Epithelial cell of prostate (primary cell): Measurements from ENCODE around the gene PGC.
"Not testable (repeated sequence)": the region's sequence is repeated elsewhere in the genome, so short reads cannot be mapped to it uniquely, and the experiment has no call there.

Source experiments
- DNase-seq: peaks from one replicate; pipeline ENCODE4 v3.0.0-alpha.2; 2011; ENCODE audit warnings: low read depth, low spot score
- H3K27ac ChIP-seq: fragments of 450-650 bp; 2 replicates; pipeline ENCODE4 v1.5.1; 2017; ENCODE audit warnings: mild to moderate bottlenecking

The PGC gene

DNA sequence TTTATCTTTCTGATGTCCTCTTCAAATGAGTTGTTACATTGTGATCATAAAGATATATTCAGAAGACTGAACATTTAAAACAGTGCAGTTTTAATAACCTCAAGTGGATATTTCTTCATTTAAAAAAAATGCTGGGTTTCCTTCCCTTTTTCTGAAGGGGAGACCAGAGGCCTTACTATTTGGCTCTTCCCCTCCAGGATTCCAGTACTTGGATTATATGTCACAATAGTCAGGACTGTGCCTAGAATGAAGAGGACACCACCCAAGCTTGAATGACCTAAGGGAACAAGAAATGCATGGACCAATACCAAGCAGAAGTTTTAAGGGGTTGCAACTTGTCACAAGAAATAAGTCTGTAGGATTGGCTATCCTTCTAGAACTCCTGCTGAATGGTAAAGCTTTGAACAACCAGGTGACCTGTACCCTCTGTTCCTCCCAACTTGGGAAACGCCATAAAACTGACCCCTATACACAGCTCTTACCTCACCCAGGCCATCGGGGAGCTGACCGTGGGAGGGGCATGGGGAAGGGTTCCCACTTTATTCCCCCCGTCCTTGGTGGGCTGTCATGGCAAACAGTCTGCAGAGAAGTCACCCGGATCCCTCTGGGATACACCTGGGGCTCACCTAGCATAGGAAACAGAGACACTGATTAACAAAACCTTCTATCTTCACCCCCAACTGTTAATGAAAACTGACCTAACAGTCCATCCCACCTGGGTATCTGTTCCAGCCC is 30.5 kb upstream of the PGC start:
- H3K27ac ChIP-seq: no peak overlapping the region
- no peak for DNase-seq

DNA sequence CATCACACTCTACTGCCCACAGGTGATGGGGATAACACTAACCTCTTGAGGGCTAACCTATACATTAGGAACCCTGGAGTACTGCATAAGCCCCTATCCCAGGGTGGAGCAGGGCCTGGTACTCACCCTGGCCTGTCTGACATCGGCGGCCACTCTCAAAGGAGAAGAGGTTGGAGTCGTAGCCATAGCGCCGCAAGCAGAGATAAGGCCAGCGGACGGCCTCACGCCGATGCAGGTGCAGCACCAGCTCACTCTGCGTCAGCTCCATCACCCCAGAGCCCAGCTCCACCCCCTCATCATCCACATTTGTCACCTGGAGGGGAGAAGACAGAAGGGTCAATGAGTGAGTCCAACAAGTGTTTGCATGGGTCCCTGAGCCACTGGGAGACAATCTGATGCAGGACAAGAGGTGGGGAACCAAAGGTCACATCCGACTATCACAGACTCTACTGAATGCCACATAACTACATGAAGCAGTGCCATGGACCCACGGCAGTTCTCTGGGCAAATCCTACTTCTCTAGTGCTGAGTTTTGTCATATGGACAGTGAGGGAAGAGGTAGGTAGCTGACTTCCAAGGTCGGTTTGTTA is 28.2 kb upstream of the PGC start:
- DNase-seq: no peak

DNA sequence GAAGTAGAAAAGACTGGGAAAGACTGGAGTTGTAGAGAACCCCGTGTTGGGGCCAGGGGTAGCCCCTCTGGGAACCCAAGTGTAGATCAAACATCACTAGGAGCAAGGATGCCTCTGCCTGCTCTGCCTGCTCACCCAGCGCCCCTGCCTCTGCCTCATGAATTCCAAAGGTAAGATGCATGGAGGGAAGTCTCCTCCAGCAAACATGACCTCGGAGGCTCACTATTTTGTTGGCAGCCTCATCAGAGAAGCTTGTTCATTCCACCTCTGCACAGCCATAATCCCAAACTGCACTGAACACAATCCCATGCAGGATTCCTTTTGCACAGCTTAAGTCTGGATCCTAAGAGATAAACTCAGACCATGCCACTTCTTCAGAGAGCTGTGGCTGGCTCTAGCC is 27.6 kb upstream of the PGC start:
- no peak overlapping the region for H3K27ac ChIP-seq
- no peak for DNase-seq

More for the DNA sequence above, 28.2 kb upstream of the PGC start:
- no peak overlapping the region for H3K27ac ChIP-seq

DNA sequence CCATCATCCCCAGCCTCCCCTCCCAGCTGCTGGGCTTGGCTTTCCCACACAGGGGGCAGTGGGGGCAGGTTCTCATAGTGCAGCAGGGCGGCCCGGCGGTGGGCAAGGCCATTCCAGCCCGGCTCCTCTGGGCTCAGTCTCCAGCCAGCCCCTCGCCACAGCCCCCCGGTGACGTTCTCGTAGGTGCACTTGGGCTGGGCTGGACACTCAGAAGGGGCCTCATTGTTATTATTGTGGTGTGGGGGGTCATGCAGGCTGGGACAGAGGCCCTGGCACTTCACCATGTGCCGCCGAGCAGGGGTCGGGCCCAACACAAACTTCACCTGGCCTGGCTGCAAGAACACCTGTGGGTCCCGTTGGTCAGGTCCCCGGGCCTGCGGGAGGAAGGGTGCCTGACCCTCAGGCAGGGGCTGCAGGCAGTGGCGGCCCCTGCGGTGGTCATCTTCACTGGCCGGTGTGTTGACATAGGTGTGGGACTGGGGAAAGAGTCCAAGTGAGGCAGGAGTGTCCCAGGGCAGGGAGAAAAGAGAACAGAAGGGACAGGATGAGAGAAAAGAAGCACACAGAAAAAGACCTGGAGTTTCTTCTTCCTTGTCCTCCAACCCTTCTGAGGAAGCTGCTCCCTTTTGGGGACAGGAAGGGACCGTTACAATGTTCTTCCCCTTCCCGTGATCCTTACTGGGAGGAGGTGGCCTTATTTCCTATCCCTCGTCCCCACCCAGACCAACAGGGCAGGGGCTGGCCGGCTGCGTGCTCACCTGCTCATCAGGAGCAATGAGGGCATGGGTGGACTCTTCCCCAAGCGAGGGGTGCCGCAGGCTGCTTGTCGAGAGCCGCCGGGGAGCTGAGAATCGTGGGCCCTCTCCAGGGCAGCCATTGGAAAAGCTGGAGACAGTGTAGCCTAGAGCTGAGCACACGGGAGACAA is 24.1 kb upstream of the PGC start:
- H3K27ac ChIP-seq: no peak overlapping the region
- DNase-seq: no peak

DNA sequence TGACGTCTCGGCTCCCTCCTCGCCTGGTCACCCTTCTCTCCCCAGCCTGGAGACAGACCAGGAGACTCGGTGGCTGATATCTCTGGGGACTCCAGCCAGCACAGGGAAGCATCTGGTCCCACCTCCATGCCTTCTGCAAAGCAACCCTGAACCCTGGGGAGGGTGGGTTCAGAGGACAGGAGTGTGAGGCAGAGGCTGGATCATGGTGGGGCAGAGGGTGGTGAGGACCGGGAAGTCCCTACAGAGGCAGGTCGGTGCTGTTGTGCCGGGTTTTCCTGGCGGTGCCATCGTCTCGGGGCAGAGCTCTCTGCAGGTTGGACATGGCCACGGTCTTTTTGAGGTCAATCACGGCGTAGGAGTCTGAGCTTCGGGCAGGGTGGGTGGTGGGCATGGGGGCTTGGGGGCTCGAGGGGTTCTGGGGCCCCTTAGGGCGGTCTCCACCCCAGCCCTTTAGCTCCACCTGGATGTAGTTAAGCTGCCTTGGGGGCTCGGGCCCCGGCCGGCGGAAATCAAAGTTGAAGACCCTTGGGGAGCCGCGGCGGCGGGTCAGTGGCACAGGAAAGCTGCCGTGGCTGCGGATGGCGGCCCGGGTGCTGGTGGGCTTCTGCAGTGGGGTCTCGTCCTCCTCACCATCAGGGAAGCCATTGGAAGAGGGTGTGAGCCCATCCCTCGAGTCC is 23.3 kb upstream of the PGC start:
- H3K27ac ChIP-seq: no peak overlapping the region

DNA sequence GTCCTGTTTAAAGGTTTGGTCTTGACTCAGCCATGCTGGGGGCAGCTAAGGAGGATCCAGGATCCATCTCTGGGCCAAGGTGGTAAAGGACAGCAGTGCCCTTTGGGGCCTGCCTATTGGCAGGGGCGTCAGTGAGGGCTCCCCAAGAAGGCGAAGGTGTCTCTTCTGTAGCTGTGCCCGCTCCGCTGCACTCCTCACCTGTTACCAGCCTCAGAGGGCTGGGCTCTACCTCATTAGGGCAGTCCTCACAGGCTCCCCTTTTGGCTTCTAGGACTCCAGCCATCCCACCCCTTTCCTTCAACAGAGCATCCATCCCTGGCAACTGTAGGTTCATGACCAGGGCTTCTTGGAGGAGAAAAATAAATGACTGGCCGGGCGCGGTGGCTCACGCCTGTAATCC is 22.2 kb upstream of the PGC start:
- DNase-seq: no peak
- peak overlapping the region; percentile 20 for H3K27ac ChIP-seq

More for the DNA sequence above, 23.3 kb upstream of the PGC start:
- DNase-seq: no peak

DNA sequence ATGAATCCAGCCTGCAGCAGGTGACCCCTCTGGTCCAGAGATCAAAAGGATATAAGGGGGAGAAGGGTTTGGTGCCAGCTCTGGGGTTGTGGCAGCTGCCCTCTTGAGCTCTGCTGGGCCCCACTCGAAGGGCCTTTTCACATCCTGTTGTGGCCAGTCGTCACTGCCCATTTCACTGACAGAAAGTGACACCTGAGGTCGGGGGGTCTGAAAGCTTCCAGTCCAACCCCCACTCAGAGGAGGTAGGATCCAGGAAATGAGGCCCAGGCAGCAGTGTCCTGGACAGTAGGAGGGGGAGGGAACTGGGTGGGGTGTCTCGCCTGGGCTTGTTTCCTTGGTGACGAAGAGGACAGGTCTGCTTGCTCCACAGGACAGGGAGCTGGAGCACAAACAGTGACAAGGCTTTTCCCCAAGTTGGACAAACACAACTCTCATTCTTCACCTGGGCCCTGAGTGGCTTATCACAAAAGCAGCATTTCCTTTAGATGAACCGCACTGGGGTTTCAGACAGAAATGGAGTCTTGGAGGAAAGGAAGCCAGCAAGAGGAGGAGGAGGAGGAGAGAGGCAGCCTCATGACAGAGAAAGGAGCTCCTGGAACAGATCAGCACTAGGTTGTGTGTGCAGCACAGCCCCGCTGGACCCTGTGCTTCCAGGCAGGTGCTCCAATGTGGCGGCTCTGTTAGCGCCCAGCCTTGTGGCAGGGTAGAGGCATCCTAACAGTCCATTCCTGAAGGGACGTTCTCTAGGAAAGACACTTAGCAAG is 21.5 kb upstream of the PGC start:
- peak overlapping the region; percentile 20 for H3K27ac ChIP-seq
- no peak for DNase-seq

DNA sequence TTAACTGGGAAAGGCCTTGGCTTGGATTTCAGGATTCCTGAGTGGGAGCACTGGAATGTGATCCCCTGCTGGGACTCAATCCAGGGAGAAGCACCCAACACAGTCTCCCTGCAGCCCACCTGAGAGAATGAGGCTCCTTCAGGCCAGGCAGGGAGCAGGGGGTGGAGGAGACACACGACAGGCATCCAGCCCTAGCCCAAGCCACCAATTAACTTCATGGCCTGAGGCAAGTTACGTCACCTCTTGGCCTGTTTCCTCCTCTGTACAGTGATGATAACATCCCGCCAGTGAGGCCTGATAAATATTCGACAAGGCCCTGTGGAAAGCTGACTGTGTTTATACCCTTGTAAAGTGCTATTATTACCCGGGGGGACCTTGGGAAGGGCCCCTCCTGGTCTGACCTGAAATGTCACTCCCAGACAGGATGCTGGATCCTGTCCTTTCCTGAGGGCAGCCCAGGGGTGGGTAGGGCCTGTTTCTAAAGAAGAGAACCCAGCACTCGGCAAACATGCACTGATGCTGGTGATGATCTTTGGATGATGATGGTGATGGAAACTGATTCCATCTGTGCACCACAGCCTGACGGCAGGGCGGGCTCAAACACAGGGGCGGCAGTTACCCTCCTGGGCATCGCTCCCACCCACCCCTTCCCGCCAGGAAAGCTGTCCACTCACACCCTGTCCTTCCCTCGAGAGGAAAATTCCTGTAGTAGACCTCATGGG is 20.1 kb upstream of the PGC start:
- DNase-seq: no peak
- no peak overlapping the region for H3K27ac ChIP-seq

DNA sequence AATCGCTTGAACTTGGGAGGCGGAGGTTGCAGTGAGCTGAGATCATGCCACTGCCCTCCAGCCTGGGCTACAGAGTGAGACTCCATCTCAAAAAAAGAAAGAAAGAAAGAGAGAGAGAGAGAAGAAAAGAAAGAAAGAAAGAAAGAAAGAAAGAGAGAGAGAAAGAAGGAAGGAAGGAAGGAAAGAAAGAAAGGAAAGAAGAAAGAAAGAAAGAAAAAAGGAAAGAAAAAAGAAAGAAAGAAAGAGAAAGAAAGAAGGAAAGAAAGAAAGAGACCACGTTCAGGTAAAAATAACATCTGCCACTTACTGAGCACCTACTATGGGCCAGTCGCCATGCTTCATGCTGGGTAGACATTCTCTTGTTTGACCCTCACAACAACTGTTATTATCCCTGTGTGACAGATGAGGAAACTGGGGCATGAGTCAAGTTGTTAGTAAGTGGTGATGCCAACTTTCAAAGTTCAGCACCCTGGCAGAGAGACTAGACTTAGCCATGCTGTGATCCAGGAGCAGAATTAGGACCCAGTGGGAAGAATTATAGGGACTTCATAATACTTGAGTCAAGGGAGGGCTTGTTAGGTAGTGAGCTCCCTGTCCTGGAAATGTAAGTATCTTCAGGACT is 19.0 kb upstream of the PGC start:
- H3K27ac ChIP-seq, DNase-seq: not testable (repeated sequence)

DNA sequence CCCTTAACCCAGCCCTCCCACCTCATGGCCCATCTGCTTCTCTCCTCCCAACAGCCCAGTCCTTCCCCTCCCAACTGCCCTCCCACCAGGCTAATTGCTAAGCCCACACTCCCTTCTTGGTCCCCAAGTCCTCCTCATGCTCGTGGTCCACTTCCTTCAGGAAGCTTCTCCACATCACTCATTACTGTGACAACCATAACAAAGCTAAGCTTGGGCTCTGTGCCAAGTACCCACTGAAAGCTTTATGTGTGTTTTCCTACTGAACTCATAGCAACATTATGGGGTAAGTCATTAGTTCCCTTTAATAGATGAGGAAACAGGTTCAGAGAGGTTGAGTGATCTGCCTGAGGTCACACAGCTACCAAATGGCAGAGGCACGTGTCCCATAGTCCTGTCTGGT is 16.3 kb upstream of the PGC start:
- DNase-seq: no peak
- no peak overlapping the region for H3K27ac ChIP-seq

DNA sequence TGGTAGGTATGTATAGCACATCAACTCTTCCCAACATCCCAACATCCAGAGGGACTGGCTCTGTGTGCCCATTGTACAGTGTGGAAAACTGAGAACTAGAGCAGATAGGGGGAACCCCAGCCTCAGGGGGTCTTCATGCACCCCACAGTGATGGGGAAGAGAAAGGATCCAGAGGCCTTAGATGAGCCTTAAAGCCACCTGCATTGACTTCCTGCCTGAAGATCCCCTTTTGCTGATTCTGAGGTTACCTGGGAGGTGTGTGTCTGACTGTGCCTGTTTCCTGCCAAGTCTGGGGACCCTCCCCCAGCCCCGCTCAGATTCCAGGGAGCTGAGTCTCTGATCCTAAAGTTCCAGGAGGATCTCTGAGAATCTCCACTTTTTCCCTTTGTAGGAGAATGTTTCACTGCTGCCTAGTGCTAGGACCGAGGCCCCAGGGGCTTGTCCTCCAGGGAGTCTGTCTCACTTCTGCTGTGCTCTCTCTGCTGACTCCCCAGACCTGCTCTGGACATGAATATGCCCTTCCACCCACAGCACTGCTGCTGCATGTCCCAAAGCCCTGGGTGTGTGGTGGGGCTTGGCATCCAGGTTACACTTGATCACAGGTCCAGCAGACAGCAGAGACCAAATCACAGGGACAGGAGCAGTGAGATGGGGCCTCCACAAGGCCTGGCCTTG is 12.8 kb upstream of the PGC start:
- DNase-seq: no peak
- no peak overlapping the region for H3K27ac ChIP-seq

DNA sequence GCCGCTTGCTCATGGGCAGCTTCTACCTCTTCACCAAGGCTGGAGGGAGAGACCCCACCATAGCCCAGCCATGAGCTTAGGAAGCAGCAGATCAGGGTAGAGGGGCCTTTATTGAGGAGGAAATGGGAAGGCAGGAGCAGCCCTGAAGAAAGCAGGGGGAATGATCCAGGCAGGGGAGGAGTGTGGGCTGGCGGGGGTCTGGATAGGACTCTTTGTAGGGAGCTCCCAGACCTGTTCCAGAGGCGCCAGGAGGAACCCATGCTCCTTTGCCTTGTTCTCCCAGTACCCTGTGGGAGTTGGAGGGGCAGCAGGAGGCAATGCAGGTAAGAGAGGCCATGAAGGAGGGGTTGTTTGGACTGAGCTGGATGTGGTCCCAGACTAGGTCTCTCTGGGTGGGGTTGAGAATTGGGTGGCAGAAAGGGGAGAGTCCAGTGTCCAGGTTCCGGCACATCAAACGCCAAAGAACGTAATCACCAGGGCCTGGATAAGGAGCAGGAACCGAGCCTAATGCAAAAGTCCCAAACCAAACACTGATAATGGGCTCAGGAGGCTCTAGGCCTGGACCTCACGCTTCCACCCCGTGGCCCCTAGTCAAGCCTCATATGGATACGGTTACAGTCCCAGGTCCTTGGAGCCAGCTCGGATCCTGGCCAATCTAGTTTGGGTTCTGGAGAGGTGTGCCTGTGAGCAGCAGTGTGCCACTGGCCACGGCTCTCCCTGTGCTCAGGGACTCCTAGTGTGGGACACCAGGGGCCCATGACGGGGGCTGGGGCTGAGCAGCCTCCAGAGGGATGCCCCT is 12.1 kb upstream of the PGC start:
- no peak for DNase-seq
- H3K27ac ChIP-seq: no peak overlapping the region

DNA sequence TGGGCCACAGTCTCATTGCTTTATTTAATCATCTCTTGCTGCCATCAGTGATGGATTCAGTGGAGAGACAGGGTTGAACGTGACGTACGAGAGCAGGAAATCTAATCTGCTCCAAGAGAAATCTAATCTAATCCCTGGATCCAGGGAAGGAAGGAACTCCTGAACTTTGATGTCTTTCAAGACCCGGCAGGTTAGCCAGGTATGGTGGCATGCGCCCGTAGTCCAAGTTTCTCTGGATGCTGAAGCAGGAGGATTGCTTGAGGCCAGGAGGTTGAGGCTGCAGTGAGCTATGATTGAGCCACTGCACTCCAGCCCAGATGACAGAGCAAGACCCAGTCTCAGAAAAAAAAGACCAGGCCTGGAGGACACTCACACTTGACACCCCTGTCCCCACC is 11.4 kb upstream of the PGC start:
- H3K27ac ChIP-seq: no peak overlapping the region
- DNase-seq: no peak

DNA sequence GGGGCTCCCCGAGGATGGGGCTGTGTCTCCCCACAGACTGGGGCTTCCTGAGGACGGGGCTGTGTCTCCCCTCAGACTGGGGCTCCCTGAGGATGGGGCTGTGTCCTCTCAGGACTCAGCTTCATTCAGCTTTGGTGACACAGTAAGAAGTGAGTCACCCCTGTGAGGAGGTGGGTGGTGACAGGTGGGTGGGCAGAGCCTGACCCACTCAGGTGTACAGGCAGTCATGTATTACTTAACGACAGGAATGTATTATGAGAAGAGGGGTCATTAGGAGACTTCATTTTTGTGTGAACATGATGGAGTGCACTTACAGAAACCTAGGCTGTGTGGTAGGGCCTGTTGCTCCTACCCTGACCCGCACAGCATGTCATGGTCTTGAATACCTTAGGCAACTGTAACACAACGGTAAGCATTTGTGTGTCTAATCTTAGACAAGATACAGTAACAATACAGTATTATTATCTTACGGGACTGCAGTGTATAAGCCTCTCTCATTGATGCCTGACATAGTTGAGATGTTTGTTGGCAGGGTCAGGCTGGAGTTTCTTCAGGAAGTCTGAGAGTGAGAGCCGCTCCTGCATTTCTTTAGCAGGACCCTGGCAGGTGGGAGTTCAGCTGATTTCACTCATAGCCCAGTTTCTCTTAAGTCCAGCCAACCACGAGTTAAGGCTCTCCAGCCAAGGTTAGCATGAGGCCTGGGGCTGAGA is 10.9 kb upstream of the PGC start:
- no peak for DNase-seq
- no peak overlapping the region for H3K27ac ChIP-seq

DNA sequence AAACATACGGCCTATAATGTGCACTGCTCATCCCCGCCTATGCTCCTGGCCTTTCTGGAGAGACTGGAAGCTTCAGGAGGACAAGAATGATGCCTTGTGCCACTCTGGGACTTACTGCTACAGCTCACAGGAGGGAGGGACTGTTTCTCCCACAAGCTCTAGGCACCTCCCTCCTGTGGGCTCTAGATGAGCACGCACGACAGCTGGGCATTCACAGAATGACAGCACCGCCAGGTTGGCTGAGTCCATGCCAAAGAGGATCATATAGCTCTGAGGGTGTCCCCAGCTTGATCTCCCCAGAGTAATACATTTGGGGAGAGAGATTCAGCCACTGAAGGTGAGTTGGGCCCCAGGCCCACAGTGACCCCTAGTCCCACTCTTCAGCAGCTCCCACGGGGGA is 10.1 kb upstream of the PGC start:
- DNase-seq: no peak
- no peak overlapping the region for H3K27ac ChIP-seq

DNA sequence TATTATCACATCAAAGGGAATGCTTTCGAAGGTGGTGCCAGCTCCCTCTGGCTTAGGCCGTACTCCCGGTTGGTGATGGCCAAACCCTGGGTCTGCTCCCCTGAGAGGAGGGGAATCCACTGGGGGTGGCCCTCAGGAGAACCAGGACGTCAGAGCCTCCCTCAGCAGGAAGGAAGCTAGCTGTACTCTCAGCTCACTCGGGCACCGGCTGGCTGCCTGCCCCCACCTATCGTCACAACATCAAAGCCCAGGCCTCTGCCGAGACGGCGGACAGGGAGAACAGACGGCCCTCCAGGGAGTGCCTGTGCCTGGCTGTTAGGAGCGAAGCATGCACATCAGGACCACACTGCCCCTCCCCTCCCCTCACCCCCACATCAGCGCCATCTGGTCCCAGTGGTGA is 9.2 kb upstream of the PGC start:
- DNase-seq: no peak
- H3K27ac ChIP-seq: no peak overlapping the region

DNA sequence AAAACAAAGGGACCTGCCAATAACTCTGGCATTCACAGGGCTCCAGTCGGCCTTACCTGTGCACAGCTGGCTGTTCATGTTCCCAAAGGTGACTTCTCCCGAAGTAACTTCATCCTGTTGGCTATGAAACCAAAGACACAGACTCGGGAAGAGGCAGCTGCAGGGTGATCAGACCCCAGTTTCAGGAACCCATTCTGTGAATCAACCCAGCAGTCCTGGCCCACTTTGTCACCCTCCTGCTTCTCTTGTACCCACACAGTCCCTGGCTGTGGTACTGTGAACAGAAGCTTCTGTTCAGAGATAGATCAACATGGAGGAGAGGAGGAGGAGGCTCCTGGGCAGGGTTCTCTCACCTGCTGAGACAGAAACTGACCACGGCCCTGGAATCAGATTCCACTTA is 8.7 kb upstream of the PGC start:
- no peak overlapping the region for H3K27ac ChIP-seq
- DNase-seq: no peak
